ENCODE measurements around the gene TRIM5. TPM values are rescaled to one million over a fixed set of nuclear protein-coding genes. Genes with fewer than 3 reads are reported as not detected.

The TRIM5 gene
- total and polyA plus RNA-seq, 10 of the 15 experiments (the other 5 are each of a cell fraction or from before 2014, with no cell fraction given), result 20.0 to 59.7 (median 31.8) TPM

DNA sequence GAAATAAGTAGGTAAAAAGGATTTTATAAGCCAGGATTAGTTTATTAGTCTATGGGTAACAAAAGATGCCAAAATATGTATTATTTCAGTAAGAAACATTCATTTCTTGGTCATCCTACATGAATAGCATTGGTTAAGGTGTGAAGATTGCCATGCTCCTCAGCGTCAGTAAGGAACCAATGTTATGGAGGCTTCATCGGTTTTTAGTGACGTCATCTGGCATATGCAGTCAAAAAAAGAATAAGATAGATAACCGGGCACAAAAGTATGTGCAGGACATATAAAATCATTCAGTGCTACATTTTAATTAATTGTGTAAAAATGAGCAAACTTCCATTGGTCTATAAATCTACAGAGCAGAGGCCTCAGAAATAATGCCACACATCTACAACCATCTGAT is 29.4 kb downstream of the TRIM5 start:
- H3K27me3 ChIP-seq (replicated peaks in 1 of 2; ENCODE audit: control insufficient read depth in 2 of 2, insufficient read depth in 2 of 2, low read length in 1 of 2), result no peaks in the 10 kb centered on the region
- no peaks in the 10 kb centered on the region for H3K4me1 ChIP-seq (ENCODE audit: control insufficient read depth, insufficient read depth, low read length)
- no peak overlapping the region for H3K4me2 ChIP-seq (ENCODE audit: control insufficient read depth, insufficient read depth)
- no peak overlapping the region for H3K9ac ChIP-seq (ENCODE audit: control insufficient read depth, insufficient read depth, low read length)
- ATAC-seq (no peak), DNase-seq (ENCODE audit: low read depth, low spot score) (no peak), FAIRE-seq (no peak)
- no peak overlapping the region for H3K27ac ChIP-seq (ENCODE audit: control insufficient read depth, insufficient read depth)
- CTCF ChIA-PET, result interaction anchor here (0.7 kb wide), 1 partner anchor 55 kb away, joined by 3 read pairs; no protein-coding TSS in a partner anchor
- SMC1A ChIA-PET (ENCODE audit: uncharacterized antibody, unreplicated experiment), result no interaction called here
- no peaks in the 10 kb centered on the region for H3K36me3 ChIP-seq (ENCODE audit: control insufficient read depth in 2 of 2, insufficient read depth in 2 of 2, low read length in 1 of 2)
- RAD21 ChIA-PET (ENCODE audit: unreplicated experiment), result no interaction called here
- no TSS peak for BruUV-seq (replicated peaks)
- intact Hi-C loops (cut with micrococcal nuclease; ENCODE audit: unreplicated experiment), result no loop called here
- no peak for TF ChIP-seq HDAC2 (IDR thresholded peaks at IDR 0.05)
- TF ChIP-seq CREM (IDR thresholded peaks at IDR 0.05; ENCODE audit: low read depth), result no peak
- no peak for TF ChIP-seq POLR2AphosphoS2 (IDR thresholded peaks at IDR 0.05; ENCODE audit: low read depth, low read length)
- TF ChIP-seq, protein P1, sequence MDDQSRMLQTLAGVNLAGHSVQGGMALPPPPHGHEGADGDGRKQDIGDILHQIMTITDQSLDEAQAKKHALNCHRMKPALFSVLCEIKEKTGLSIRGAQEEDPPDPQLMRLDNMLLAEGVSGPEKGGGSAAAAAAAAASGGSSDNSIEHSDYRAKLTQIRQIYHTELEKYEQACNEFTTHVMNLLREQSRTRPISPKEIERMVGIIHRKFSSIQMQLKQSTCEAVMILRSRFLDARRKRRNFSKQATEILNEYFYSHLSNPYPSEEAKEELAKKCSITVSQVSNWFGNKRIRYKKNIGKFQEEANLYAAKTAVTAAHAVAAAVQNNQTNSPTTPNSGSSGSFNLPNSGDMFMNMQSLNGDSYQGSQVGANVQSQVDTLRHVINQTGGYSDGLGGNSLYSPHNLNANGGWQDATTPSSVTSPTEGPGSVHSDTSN (IDR thresholded peaks at IDR 0.05; ENCODE audit: insufficient replicate concordance, low read depth, low read length), result no peak
- TF ChIP-seq, protein P2, sequence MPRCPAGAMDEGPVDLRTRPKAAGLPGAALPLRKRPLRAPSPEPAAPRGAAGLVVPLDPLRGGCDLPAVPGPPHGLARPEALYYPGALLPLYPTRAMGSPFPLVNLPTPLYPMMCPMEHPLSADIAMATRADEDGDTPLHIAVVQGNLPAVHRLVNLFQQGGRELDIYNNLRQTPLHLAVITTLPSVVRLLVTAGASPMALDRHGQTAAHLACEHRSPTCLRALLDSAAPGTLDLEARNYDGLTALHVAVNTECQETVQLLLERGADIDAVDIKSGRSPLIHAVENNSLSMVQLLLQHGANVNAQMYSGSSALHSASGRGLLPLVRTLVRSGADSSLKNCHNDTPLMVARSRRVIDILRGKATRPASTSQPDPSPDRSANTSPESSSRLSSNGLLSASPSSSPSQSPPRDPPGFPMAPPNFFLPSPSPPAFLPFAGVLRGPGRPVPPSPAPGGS (IDR thresholded peaks at IDR 0.05; ENCODE audit: borderline replicate concordance, insufficient read depth, low read depth, low read length, poor library complexity, severe bottlenecking), result no peak
- TF ChIP-seq, protein P3, sequence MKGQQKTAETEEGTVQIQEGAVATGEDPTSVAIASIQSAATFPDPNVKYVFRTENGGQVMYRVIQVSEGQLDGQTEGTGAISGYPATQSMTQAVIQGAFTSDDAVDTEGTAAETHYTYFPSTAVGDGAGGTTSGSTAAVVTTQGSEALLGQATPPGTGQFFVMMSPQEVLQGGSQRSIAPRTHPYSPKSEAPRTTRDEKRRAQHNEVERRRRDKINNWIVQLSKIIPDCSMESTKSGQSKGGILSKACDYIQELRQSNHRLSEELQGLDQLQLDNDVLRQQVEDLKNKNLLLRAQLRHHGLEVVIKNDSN (IDR thresholded peaks at IDR 0.05; ENCODE audit: borderline replicate concordance, extremely low read length, insufficient read depth, low read depth, low read length), result no peak
- TF ChIP-seq PAX8 (IDR thresholded peaks at IDR 0.05), result no peak
- TF ChIP-seq MTA3 (IDR thresholded peaks at IDR 0.05; ENCODE audit: borderline replicate concordance, low read length), result no peak
- TF ChIP-seq NFYB (IDR thresholded peaks at IDR 0.05; ENCODE audit: insufficient read depth, low read depth, low read length), result no peak
- no peak for TF ChIP-seq SIX5 (IDR thresholded peaks at IDR 0.05; ENCODE audit: low read depth, low read length, severe bottlenecking)
- no peak for TF ChIP-seq ASH2L (IDR thresholded peaks at IDR 0.05; ENCODE audit: borderline replicate concordance, low read depth)
- no peak for TF ChIP-seq TAF1 (IDR thresholded peaks at IDR 0.05; ENCODE audit: borderline replicate concordance, low read depth, low read length)
- TF ChIP-seq CHD1 (IDR thresholded peaks at IDR 0.05; ENCODE audit: low read depth, low read length), result no peak
- no peak for TF ChIP-seq HDGF (IDR thresholded peaks at IDR 0.05)
- no peaks in the 10 kb centered on the region; the same call in 2 of the 3 replicates for H3K9me3 ChIP-seq (replicated peaks; ENCODE audit: control insufficient read depth, insufficient read depth, low read length)
- no peaks in the 10 kb centered on the region for H4K20me1 ChIP-seq (ENCODE audit: control insufficient read depth, insufficient read depth)
- in situ Hi-C loops (cut with MboI), result no loop called here
- WGBS (ENCODE audit: insufficient coverage, insufficient replicate concordance, low lambda C conversion rate, missing lambda C conversion rate), result 99% methylated on average over 4 of the region's 4 CpGs
- POLR2A ChIA-PET, result no interaction called here
- H3K79me2 ChIP-seq (ENCODE audit: control insufficient read depth, insufficient read depth, low read length), result no peaks in the 10 kb centered on the region
- no peak overlapping the region for H3K4me3 ChIP-seq
- H2AFZ ChIP-seq (ENCODE audit: control insufficient read depth, low read depth, low read length), result no peak overlapping the region
